ENCODE data around the gene SOWAHA. TPM values are rescaled to one million over a fixed set of nuclear protein-coding genes. Genes with fewer than 3 reads are reported as not detected.
A peak's percentile ranks its signal among the peaks of the same experiment; 100 is the strongest.

The SOWAHA gene
- total RNA-seq (2021), result not detected in 2 replicates
- not detected for Bru-seq, nascent RNA
- percentile 15 among the genes with signal in this experiment for BruChase-seq, experiment 1, labeled RNA remaining after a 2-hour chase
- BruChase-seq, experiment 2, labeled RNA remaining after a 6-hour chase, result not detected
- long read RNA-seq, result 0 reads

DNA sequence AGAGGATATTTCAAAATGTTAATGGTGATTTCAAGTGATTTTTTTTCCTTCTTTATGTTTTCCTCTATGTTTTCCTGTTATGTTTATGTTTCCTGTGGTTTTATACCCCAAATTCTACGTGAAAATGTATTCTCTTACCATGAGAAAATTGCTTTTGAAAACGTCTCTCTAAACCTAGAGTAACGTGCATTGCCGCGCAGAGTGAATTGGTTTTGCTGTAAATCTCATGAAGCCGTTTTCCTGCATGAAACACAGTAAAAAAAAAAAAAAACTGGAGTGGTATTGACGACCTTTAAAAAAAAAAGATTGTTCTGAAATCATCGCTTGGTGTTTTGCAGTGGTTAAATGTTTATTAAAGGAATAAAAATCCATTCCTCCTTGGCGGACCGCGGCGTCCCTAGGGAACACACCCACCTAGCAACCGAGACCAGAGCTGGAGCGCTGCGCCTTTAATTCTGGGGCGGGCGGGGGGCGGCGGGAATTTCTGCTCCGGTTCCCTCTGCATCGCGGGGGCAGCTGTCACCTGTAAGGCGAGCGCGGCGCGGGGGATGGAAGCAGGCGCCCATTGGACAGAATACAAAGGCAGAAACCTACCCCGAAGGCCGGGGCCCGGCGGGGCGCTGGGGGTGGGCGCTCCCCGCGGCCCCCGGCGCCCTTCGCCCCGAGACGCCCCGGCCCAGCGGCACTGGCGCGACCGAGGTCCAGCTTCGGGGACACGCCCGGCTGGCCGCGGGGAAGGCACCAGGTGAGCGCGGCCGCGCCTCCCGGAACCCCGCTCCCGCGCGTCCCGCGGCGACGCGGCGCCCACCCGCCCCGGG is at the start of gene SOWAHA:
TSS of gene SOWAHA (plus strand) at position 522 of the 818 bp plus-strand sequence. CDS start 320 bp downstream, outside the sequence.
- no peaks in the 10 kb centered on the region for H3K4me1 ChIP-seq (ENCODE audit: insufficient read depth, low read length, poor library complexity, severe bottlenecking)
- no peaks in the 10 kb centered on the region for H3K36me3 ChIP-seq (ENCODE audit: insufficient read depth, low read length, poor library complexity, severe bottlenecking)
- CTCF ChIA-PET, result no interaction called here
- H3K27ac ChIP-seq (ENCODE audit: low read depth, low read length, poor library complexity, severe bottlenecking), result no peak within 1 kb of the TSS
- no TSS peak for BruUV-seq (replicated peaks)
- TF ChIP-seq, protein P1, sequence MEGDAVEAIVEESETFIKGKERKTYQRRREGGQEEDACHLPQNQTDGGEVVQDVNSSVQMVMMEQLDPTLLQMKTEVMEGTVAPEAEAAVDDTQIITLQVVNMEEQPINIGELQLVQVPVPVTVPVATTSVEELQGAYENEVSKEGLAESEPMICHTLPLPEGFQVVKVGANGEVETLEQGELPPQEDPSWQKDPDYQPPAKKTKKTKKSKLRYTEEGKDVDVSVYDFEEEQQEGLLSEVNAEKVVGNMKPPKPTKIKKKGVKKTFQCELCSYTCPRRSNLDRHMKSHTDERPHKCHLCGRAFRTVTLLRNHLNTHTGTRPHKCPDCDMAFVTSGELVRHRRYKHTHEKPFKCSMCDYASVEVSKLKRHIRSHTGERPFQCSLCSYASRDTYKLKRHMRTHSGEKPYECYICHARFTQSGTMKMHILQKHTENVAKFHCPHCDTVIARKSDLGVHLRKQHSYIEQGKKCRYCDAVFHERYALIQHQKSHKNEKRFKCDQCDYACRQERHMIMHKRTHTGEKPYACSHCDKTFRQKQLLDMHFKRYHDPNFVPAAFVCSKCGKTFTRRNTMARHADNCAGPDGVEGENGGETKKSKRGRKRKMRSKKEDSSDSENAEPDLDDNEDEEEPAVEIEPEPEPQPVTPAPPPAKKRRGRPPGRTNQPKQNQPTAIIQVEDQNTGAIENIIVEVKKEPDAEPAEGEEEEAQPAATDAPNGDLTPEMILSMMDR (conservative IDR thresholded peaks at IDR 0.05; ENCODE audit: low read depth, low read length), result no peak
- peak; percentile 68 for TF ChIP-seq EZH2 (IDR thresholded peaks at IDR 0.05; ENCODE audit: borderline replicate concordance, low read depth, low read length, poor library complexity, severe bottlenecking)
- POLR2A ChIA-PET (ENCODE audit: low non-redundant PET), result no interaction called here
- no peaks in the 10 kb centered on the region for H3K9me3 ChIP-seq (ENCODE audit: low read depth, low read length, poor library complexity, severe bottlenecking)
- peak within 1 kb of the TSS; percentile 43 for H3K4me3 ChIP-seq (ENCODE audit: low read depth, low read length, poor library complexity, severe bottlenecking)
- H3K27me3 ChIP-seq (replicated peaks; ENCODE audit: insufficient read depth, low read depth, low read length, poor library complexity), result peaks cover 21% of the 10 kb centered on the region
- DNase-seq (ENCODE audit: low spot score), result no peak
- intact Hi-C loops (cut with micrococcal nuclease; ENCODE audit: unreplicated experiment), result no loop called here

DNA sequence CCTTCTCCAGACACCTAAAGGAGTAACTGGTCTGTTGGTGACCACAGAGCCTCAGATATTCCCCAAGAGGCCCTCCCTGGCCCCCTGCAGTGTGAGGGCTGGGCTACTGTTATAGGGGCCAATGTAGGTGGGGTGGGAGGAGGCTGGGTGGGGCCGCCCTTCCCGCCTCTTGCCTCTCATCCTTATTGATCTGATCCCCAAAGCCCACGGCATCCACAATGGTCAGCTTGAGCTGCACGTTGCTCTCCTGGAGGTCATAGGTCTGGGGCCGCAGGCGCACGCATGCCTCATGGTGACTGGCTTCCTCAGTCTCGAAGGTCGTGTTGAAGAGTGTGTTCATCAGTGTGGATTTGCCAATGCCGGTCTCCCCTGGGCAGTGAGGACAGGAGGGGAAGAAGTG is 49.1 kb upstream of the SOWAHA start:
- Histone ChIP-seq H3K27me3 (replicated peaks; ENCODE audit: insufficient read depth, low read depth, low read length, poor library complexity) (no peaks in the 10 kb centered on the region), H3K4me3 (ENCODE audit: low read depth, low read length, poor library complexity, severe bottlenecking) (no peak overlapping the region), H3K36me3 (ENCODE audit: insufficient read depth, low read length, poor library complexity, severe bottlenecking) (peaks cover 6% of the 10 kb centered on the region), H3K4me1 (ENCODE audit: insufficient read depth, low read length, poor library complexity, severe bottlenecking) (no peaks in the 10 kb centered on the region), H3K9me3 (ENCODE audit: low read depth, low read length, poor library complexity, severe bottlenecking) (no peaks in the 10 kb centered on the region), H3K27ac (ENCODE audit: low read depth, low read length, poor library complexity, severe bottlenecking) (no peak overlapping the region)
- DNase-seq (ENCODE audit: low spot score), result no peak
- ChIA-PET POLR2A (ENCODE audit: low non-redundant PET) (no interaction called here), CTCF (interaction anchor here (0.8 kb wide), 1 partner anchor 9 kb away, joined by 3 read pairs; no protein-coding TSS in a partner anchor)
- BruUV-seq (replicated peaks), result no TSS peak
- intact Hi-C loops (cut with micrococcal nuclease; ENCODE audit: unreplicated experiment), result no loop called here
- TF ChIP-seq, protein P1 (conservative IDR thresholded peaks at IDR 0.05; ENCODE audit: low read depth, low read length), result no peak
- no peak for TF ChIP-seq EZH2 (IDR thresholded peaks at IDR 0.05; ENCODE audit: borderline replicate concordance, low read depth, low read length, poor library complexity, severe bottlenecking)

DNA sequence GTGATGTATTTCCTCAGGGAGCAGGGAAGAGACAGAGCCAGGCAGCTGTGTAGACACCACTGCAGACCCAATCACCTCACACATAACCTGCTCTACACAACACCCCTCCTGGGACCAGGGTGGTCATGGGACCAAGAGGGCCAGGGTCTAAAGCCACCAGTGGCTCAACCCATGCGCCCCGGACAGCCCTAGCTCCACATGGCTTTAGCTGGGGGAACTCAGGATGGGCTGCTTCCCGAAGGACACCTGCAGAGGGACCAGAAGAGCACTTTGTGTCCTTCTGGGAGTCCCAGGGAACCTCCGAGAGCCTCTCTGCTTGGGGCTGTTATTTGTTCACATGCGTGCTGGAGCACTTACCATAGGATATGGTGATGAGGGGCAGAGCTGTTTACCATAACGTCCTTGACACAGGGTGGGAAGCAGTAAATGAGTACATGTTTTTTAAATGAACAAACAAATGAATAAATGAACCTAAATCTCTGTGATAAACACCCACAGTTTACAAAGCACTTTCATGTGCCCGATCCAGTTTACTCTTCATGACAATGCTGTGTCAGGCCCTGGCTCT is 48.3 kb upstream of the SOWAHA start:
- no peaks in the 10 kb centered on the region for H3K9me3 ChIP-seq (ENCODE audit: low read depth, low read length, poor library complexity, severe bottlenecking)
- H3K36me3 ChIP-seq (ENCODE audit: insufficient read depth, low read length, poor library complexity, severe bottlenecking), result peaks cover 6% of the 10 kb centered on the region
- intact Hi-C loops (cut with micrococcal nuclease; ENCODE audit: unreplicated experiment), result no loop called here
- no TSS peak for BruUV-seq (replicated peaks)
- POLR2A ChIA-PET (ENCODE audit: low non-redundant PET), result no interaction called here
- H3K27ac ChIP-seq (ENCODE audit: low read depth, low read length, poor library complexity, severe bottlenecking), result no peak overlapping the region
- CTCF ChIA-PET, result interaction anchor here (0.8 kb wide), 1 partner anchor 10 kb away, joined by 3 read pairs; no protein-coding TSS in a partner anchor
- H3K27me3 ChIP-seq (replicated peaks; ENCODE audit: insufficient read depth, low read depth, low read length, poor library complexity), result no peaks in the 10 kb centered on the region
- H3K4me1 ChIP-seq (ENCODE audit: insufficient read depth, low read length, poor library complexity, severe bottlenecking), result no peaks in the 10 kb centered on the region
- TF ChIP-seq EZH2 (IDR thresholded peaks at IDR 0.05; ENCODE audit: borderline replicate concordance, low read depth, low read length, poor library complexity, severe bottlenecking), result no peak
- TF ChIP-seq, protein P1 (conservative IDR thresholded peaks at IDR 0.05; ENCODE audit: low read depth, low read length), result no peak
- no peak for DNase-seq (ENCODE audit: low spot score)
- no peak overlapping the region for H3K4me3 ChIP-seq (ENCODE audit: low read depth, low read length, poor library complexity, severe bottlenecking)

Measured in A673 (cell line).